Cerebellar cortex (tissue), 1 donor: ENCODE measurements around the gene PDXP.
A peak's percentile ranks its signal among the peaks of the same experiment; 100 is the strongest.
"Not testable (repeated sequence)": the region's sequence is repeated elsewhere in the genome, so short reads cannot be mapped to it uniquely, and the experiment has no call there.

Experiments
- DNase-seq: peaks from one replicate; pipeline ENCODE4 v3.0.0-alpha.2; 2015; ENCODE audit warnings: low spot score

Gene PDXP

GRCh38 chr22:37674951-37675929, 16.7 kb downstream of the PDXP start, which contains the start of gene LGALS1:
LGALS1 (plus strand) TSS chr22:37675636; CDS start chr22:37675703, 67 bp downstream.
- DNase-seq = peak; percentile 91

GRCh38 chr22:37675930-37676735, 17.6 kb downstream of the PDXP start:
- peak; percentile 30 for DNase-seq

GRCh38 chr22:37676736-37677492, 18.4 kb downstream of the PDXP start:
- peak; percentile 70 for DNase-seq

- DNase-seq = no peak
Measured at GRCh38 chr22:37677493-37677974, 19.0 kb downstream of the PDXP start.

- no peak for DNase-seq
Measured at GRCh38 chr22:37678372-37678771, 19.8 kb downstream of the PDXP start.

GRCh38 chr22:37679670-37680069, 21.1 kb downstream of the PDXP start:
- DNase-seq = no peak

GRCh38 chr22:37680191-37680851, 21.8 kb downstream of the PDXP start:
- DNase-seq = no peak

- no peak for DNase-seq
Measured at GRCh38 chr22:37681001-37681424, 22.5 kb downstream of the PDXP start.

GRCh38 chr22:37681556-37682049, 23.1 kb downstream of the PDXP start:
- peak; percentile 77 for DNase-seq

GRCh38 chr22:37684803-37685615, 26.5 kb downstream of the PDXP start:
- DNase-seq = no peak

- DNase-seq = peak; percentile 94
Measured at GRCh38 chr22:37686002-37686982, 27.8 kb downstream of the PDXP start, which contains the start of gene NOL12. NOL12 (plus strand) TSS chr22:37686343; CDS start chr22:37686393, 50 bp downstream.

GRCh38 chr22:37690407-37690806, 31.9 kb downstream of the PDXP start:
- no peak for DNase-seq

- DNase-seq = no peak
Measured at GRCh38 chr22:37690901-37691504, 32.5 kb downstream of the PDXP start.

- no peak for DNase-seq
Measured at GRCh38 chr22:37692627-37693285, 34.2 kb downstream of the PDXP start.

- DNase-seq = not testable (repeated sequence)
Measured at GRCh38 chr22:37694131-37694530, 35.6 kb downstream of the PDXP start.

GRCh38 chr22:37696260-37696656, 37.7 kb downstream of the PDXP start:
- not testable (repeated sequence) for DNase-seq

- peak; percentile 96 for DNase-seq
Measured at GRCh38 chr22:37696657-37697537, 38.4 kb downstream of the PDXP start, which contains the start of gene TRIOBP. TRIOBP (plus strand) TSS chr22:37697048; CDS start chr22:37701366, 4,318 bp downstream.
